GM19468 (cell line): ENCODE results near the gene TBC1D22B.
"Not testable (repeated sequence)": the region's sequence is repeated elsewhere in the genome, so short reads cannot be mapped to it uniquely, and the experiment has no call there.

Experiments
- ATAC-seq: cut with Tn5 transposase; IDR thresholded peaks from one replicate; pipeline ENCODE4 v1.9.1; 2021; ENCODE audit warnings: mild to moderate bottlenecking, moderate library complexity, moderate number of reproducible peaks; ENCODE audit not compliant: unreplicated experiment; ENCODE audit errors: extremely low read depth

The TBC1D22B gene

DNA sequence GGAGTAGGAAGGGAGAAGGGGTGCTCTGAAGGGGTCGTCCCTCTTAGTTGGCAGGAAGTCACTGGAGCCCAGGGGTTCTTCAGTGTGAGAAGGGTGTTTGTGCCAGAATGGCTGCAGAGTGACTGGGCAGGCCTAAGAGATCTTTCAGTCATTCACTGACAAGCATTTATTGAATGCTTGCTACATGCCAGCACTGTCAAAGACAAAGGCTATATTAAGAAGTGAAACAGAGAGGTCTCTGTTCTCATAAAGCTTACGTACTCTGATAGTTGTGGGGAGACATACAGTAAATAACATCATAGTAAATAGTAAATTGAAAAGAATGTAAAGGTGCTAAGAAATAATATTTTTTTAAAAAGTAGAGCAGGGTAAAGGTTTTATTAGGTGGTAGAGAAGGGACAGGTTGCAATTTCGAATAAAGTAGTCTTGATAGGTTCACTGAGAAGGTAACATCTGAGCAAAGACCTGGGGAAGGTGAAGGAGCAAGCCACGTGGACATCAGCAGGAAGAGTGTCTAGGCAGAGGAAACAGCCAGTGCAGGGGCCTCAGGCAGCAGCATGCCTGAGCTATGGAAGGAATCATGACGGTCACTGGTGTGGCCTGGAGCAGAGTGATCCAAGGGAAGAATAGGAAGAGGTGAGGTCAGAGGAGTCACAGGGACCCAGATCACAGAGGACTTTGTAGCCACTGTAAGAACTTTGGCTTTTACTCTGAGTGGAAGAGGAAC lies 59.9 kb downstream of the TBC1D22B start:
- no peak for ATAC-seq

DNA sequence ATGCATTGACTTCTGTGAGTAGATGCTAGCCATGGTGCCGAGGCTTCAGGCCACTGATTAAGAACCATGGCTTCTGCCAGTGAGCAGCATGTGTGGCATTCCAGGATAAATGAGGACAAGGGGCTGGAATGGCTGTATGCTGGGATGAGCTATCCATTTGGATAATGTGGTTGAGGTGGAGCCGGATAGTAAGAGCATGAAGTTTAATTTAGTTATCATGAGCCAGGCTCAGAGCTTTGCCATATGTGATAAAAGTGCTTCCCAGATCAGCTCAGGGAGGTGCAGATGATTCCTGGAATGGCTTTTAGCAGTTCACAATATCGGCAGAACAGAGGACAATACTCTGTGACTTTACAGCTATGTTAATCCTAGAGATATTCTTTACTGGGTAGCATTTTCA lies 61.6 kb downstream of the TBC1D22B start:
- no peak for ATAC-seq

DNA sequence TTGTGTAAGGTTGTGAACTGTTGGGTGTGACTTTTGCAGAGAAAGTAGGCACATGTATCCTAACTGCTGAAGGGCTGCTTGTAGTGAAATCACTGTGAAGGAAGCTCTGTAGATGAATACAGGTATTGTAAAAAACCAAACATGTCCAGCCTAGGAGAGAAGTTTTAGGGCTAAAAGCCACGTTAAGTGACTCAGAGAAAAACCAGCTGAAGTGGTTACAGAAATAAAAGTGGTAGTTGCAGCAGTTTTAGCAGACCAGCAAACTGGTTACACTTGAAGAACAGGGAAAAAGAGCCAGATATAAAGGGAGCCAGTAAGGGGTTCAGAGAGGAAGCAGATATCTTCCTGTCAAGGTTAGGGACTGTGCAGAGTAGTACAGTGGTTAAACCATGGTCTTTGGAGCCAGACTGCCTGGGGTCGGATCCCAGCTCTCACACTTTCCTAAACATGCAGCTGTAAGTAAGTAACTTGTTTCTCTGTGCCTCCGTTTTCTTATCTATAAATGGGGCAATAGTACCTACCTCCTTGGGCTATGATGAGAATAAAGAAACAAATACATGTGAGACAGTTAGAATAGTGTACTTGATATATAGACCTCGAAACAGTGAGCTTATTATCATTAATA lies 62.4 kb downstream of the TBC1D22B start:
- ATAC-seq: no peak

DNA sequence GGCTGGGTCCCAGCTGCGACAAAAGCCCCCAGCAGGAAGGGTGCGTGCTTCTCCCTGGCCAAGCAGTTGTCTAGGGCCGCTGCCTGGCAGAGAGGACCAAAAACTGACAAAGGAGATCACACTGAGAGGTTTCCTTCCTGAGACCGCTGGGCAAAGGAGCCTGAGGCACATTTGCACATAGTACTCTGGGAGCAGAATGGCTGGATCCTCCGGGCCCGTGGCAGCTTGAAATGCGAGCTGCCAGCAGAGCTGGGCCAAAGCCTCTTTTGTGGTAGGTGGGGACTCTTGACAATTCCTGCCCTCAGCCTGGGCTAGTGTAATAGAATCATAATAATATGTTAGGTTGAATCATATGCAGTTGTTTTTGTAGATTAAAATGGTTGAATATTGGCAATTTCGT lies 63.1 kb downstream of the TBC1D22B start:
- no peak for ATAC-seq

DNA sequence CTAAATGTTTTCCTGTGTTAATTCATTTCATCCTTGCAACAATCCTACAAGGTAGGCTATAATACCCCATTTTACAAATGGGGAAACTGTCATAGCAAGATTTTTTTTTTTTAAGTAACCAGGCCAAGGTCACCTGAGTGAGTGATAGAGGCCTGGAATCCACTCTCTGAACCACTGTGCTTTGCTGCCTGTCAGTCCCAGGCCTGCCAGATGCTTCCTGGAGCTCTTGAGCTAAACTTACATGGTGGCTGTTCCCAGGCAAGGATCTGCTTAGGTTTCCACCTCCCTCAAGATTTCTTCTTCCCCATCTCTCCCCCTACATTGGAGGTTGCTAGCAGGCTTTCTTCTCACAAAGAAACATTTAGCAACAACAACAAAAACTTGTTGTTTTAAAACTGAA lies 63.5 kb downstream of the TBC1D22B start:
- ATAC-seq: no peak

DNA sequence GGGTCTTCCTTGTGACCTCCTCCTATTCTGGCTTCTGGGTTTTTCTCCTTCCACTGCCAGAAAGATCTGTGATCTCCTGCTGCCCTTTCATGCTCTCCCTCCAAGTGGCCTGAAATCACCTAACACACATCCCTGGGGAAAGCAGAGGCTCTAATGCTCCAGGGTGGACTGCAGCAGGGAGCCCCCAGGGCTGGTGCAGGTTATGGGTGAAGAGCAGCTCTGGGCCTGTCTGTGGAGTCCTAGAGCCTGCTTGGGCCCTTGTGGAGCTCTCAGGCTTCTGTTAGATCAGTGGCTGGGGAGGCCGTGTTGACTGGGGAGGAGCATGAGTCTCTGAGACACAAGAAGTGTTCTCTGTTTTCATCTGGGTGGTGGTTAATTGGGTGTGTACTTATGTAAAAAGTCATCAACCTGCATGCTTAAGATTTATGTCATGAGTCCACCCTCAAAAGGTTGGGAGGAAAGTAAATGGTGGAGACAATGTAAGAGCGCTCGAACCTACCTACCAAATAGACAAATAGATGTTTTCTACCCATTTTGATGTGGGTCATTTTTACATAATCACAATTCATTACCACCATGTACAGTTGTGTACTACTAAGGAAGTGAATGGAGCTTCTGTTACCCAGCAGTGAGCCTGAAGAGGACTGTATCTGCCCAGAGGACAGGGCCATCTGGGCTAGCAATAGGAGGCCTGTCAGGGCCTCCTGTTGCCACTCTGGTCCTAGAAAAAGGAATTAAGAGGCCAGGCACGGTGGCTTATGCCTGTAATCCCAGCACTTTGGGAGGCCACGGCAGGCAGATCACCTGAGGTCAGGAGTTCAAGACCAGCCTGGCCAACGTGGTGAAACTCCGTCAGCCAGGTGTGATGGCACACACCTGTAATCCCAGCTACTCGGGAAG lies 64.2 kb downstream of the TBC1D22B start:
- ATAC-seq: no peak

DNA sequence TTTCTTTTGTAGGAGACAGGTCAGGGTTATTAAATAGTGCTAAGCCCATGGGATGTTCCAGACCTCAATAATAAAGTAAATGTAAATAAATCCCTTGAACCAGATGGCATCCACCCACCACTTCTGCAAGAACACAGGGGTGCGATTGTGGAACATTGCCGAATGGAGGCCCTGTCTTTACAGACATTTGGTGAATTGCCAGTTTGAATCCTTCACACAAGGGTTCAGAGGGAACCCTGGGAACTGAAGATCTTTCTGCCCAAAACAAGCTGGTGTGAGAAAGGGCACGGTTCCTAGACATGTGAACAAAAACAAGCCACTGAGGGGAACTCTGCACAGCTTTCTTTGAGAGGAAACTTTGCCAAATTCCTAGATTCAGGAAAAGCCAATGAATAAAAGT lies 66.0 kb downstream of the TBC1D22B start:
- ATAC-seq: no peak

DNA sequence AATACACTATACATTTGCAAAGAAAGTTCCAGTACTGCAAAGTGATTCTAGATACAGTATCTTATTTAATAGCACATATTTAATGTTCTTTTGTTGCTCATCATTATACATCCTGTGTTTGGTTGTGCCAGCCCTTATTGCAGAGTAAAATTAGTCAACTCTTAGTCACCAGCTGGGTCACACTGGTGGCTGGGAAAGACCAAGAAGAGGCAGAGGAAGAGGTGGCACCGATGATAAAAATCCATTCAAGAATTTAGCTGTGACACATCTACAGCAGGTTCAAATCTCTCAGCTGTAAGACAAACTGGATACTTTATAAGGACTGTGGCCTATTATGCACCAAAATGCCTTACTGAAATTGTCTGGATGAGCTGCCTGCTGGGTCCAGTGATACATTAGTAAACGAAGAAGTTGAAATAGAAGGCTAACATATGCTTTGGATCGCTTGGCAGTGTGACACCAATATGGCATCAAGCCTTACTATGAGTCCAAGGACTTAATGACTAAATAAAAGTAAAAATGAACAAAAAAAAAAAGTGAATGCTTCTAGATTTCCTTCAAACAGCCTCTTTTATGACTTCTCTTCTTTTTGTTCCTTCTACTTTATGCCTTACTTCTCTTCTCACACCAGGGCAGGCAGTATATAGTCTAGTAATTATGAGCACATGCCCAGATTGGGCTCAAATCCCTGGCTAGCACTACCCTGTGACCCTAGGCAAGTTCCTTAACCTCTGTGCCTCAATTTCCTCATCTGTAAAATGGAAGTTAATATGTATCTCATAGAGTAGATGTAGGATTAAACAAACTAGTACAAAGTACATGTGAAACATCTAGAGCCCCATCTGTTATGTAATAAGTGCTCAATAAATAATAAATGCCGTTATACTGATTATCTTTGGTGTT lies 66.8 kb downstream of the TBC1D22B start:
- ATAC-seq: no peak

DNA sequence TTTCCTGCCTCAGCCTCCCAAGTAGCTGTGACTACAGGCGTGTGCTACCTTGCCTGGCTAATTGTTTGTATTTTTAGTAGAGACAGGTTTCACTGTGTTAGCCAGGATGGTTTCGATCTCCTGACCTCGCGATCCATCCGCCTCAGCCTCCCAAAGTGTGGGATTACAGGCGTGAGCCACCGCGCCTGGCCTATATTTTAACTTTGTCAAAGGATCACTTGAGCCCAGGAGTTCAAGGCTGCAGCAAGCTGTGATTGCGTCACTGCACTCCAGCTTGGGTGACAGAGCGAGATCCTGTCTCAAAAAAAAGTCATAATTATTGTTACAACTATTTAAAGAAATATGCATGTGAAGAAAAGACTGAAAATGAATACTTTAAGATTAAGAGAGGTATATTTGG lies 72.8 kb downstream of the TBC1D22B start:
- not testable (repeated sequence) for ATAC-seq

DNA sequence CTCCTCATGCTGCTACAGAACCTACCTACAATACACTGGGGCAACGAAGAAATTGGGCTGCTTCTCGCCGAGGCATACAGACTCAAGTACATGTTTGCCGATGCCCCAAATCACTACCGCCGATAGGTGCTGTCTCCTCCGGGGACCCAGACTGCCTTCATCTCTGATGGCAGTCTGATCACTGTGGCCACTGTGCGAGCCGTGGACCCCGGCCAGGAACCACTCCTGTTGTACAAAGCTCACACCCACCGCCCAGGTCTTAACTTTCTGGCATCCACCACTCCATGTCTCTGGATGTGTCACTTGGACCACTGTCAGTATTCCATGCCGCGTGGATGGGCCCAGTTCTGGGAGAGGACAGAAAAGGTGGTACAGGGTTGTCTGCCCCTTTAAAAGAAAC lies 73.5 kb downstream of the TBC1D22B start:
- ATAC-seq: no peak

DNA sequence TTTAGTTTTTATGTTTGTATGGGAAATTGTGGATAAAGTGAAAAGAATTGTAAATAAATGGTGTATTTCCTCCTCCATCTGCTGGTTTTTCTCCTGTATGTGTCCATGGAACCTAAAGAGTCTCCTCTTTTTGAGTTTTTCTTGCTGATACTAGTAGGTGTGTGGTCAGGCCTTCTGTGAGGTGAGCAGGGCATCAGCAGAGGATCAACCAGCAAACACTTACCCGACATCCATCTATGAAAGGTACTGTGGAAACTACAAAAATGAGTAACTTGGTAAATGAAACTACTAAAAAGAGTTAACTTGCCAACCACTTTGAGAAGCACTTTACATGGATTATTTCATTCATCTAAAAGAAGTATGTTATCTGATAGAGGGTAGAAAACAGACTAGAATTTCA lies 75.3 kb downstream of the TBC1D22B start:
- ATAC-seq: no peak

DNA sequence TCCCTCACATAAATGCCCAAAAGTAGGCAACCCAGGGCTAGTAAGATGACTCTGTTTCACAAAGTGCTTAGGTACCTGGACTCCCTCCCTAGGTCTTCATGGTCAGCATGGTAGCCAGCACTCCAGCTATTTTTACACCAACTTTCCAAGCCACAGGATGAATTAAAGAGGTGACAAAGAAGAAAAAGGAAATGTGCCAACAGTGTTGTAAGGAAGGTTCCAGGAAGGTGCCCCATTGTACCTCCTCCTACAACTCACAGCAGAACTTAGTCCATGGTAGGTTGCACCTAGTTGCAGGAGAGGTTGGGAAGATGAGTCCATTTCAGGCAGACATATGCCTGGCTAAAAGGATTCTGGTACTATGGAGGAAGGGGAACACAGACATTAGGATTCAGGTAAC lies 76.5 kb downstream of the TBC1D22B start:
- no peak for ATAC-seq

DNA sequence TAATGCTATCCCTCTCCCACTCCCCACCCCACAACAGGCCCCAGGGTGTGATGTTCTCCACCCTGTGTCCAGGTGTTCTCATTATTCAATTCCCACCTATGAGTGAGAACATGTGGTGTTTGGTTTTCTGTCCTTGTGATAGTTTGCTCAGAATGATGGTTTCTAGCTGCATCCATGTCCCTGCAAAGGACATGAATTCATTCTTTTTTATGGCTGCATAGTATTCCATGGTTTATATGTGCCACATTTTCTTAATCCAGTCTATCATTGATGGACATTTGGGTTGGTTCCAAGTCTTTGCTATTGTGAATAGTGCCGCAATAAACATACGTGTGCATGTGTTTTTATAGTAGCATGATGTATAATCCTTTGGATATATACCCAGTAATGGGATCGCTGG lies 80.7 kb downstream of the TBC1D22B start:
- not testable (repeated sequence) for ATAC-seq

DNA sequence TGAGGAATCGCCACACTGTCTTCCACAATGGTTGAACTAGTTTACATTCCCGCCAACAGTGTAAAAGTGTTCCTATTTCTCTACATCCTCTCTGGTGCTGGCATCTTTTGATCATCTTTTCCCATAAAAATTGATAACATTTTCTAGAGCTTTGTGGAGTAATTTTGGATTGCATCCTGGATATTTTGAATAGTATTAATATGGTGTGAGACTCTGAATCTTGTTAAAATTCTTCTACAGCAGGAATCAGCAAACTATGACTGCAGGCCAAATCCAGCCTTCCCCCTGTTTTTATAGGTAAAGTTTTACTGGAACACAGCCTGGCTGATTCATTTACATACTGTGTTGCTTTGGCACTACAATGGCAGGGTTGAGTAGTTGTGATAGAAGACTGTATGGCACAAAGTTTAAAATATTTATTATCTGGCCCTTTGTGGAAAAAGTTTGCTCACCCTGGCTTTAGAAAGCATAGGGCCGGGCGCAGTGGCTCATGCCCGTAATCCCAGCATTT lies 81.2 kb downstream of the TBC1D22B start:
- ATAC-seq: no peak

DNA sequence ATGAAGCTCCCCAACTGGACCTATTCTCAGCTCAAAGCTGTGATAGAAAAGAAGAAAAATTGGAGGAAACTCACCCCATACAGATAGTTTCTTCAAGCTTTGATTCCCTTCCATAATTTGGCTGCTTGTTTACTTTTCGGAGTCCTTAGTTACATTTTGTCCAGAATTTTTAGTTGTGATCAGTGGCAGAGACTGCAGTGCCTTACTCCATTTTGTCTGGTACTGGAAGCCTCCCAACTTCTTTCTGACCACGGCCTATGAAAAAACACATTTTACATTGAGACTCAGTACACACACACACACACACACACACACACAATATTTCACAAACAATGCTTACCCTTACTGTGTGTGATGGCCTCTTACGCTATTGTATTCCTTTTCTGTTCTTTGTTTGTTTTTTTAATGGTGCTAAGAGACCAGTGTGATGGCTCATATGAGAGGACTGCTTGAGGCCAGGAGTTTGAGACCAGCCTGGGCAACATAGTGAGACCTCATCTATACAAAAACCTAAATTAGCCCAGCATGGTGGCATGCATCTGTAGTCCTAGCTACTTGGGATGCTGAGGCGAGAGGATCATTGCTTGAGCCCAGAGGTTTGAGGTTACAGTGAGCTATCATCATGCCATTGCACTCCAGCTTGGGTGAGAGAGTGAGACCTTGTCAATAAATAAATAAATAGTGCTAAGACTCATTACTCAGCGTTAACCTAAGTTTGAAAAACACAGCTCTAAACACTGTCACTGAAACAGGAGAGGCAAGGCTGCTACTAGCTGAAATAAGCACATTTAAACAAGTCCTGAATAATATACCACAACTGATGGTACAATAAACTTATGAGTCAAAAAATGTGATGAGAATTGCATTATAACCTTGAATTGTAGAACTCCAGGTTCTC lies 82.4 kb downstream of the TBC1D22B start:
- ATAC-seq: no peak

DNA sequence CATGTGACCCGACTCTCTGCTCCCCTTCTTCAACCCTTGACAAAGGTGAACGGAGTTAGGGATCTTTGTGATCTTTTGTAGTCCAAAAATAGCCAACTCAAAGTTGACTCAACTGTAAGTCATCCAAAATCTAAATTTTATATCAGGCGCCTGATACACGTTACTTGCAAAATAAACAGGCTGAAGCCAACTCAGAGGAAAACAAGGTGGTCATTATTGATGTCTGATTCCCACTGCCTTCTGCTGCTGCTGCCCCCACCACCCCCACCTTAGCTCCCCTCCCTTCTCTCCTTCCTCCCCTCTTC lies 83.0 kb downstream of the TBC1D22B start:
- no peak for ATAC-seq

DNA sequence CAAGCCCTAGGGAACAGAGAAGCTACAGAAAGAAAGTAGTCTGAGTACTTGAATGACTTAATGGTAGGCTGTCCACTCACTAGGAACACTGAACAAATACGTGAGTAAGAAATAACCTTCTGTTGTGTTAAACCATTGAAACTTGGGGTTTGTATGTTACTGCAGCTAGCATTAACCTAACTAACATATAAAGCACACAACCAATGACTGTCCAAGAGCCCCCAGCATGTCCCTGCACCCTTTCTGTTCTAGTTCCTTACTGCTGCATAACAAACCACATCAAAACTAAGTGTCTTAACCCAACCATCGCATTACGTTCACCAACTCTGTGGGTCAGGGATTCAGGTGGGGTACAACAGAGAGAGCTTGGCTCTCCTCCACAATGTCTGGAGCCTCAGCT lies 85.7 kb downstream of the TBC1D22B start:
- ATAC-seq: no peak

DNA sequence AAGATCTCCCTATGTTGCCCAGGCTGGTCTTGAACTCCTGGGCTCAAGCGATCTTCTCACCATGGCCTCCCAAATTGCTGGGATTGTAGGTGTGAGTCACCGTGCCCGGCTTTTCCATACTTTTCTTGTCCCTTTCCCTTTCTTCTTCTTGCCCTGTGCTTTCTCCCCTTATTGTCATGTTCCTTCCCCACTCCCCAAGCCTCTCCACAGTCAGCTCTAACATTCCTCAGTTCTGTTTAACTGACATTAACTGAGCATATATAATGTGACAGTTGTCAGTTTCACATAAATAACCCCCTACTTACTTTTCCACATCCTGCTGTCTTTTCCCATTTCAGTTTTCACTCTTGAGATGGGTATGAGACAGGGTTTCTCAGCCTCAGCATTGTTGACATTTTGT lies 86.7 kb downstream of the TBC1D22B start:
- ATAC-seq: no peak

DNA sequence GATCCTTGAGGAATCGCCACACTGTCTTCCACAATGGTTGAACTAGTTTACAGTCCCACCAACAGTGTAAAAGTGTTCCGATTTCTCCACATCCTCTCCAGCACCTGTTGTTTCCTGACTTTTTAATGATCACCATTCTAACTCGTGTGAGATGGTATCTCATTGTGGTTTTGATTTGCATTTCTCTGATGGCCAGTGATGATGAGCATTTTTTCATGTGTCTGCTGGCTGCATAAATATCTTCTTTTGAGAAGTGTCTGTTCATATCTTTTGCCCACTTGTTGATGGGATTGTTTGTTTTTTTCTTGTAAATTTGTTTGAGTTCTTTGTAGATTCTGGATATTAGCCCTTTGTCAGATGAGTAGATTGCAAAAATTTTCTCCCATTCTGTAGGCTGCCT lies 88.2 kb downstream of the TBC1D22B start:
- not testable (repeated sequence) for ATAC-seq
